H1 (cell line): Measurements from ENCODE around the gene YARS2. TPM values are rescaled to one million over a fixed set of nuclear protein-coding genes. Genes with fewer than 3 reads are reported as not detected.

Experiments
- CTCF ChIA-PET: fragments of 300-600 bp; sonication (Branson Sonifier 250); formaldehyde crosslinking; loops from one replicate; lab custom pipeline; 2021; ENCODE audit not compliant: partially characterized antibody; lab: Charles Lee
- POLR2A ChIA-PET: fragments of 300-600 bp; sonication (Branson Sonifier 250); formaldehyde crosslinking; loops from one replicate; lab custom pipeline; 2021; ENCODE audit warnings: inconsistent platforms; ENCODE audit not compliant: partially characterized antibody; lab: Charles Lee
- DNase-seq, 2 experiments: peaks; one replicate each; pipeline versions ENCODE4 v3.0.0 to v3.0.0-alpha.2; 2010 to 2022; ENCODE audit warnings: low spot score in 2 of 2, low read depth in 1 of 2, mixed read lengths in 1 of 2
- FAIRE-seq: peaks from 2 replicates; lab custom pipeline; 2011; peaks lifted over from hg19 to GRCh38; lab: Jason Lieb, UNC
- H2AFZ ChIP-seq: 2 replicates; pipeline ENCODE4 v1.8.1; 2012; ENCODE audit warnings: low read length, inconsistent platforms
- H2AK5ac ChIP-seq: 2 replicates; pipeline ENCODE4 v1.6.1; 2013; ENCODE audit warnings: low read depth, low read length
- H2BK120ac ChIP-seq: replicated peaks from 2 replicates; pipeline ENCODE3; 2013; ENCODE audit warnings: low read depth, low read length, inconsistent platforms
- H2BK12ac ChIP-seq: 2 replicates; pipeline ENCODE4 v1.6.1; 2013; ENCODE audit warnings: low read depth, low read length
- H2BK15ac ChIP-seq: 2 replicates; pipeline ENCODE4 v1.6.1; 2013; ENCODE audit warnings: low read length
- H2BK20ac ChIP-seq: 2 replicates; pipeline ENCODE4 v1.6.1; 2013; ENCODE audit warnings: low read length
- H2BK5ac ChIP-seq: 2 replicates; pipeline ENCODE4 v1.6.1; 2013; ENCODE audit warnings: low read depth, low read length
- H3K14ac ChIP-seq: 2 replicates; pipeline ENCODE4 v1.6.1; 2013; ENCODE audit warnings: inconsistent platforms; ENCODE audit not compliant: insufficient read length
- H3K18ac ChIP-seq: 2 replicates; pipeline ENCODE4 v1.6.1; 2013; ENCODE audit warnings: low read length; ENCODE audit errors: extremely low read depth
- H3K23ac ChIP-seq: 2 replicates; pipeline ENCODE4 v1.6.1; 2013; ENCODE audit warnings: inconsistent platforms; ENCODE audit not compliant: insufficient read length
- H3K23me2 ChIP-seq: 2 replicates; pipeline ENCODE4 v1.6.1; 2013; ENCODE audit warnings: low read depth, low read length
- H3K27ac ChIP-seq: 2 replicates; pipeline ENCODE4 v1.6.1; 2011; ENCODE audit warnings: low read depth, low read length, inconsistent platforms
- H3K27me3 ChIP-seq, 4 experiments: replicated peaks in 1 of 4; 1 replicate in 1 of 4; 2 replicates in 3 of 4; pipeline versions ENCODE4 v1.6.1 to v1.8.1; 2011 to 2013; ENCODE audit warnings: low read length in 3 of 4, mild to moderate bottlenecking in 3 of 4, inconsistent platforms in 2 of 4, mixed read lengths in 2 of 4, moderate library complexity in 1 of 4; ENCODE audit not compliant: control insufficient read depth in 3 of 4, insufficient read depth in 3 of 4; ENCODE audit errors: extremely low read depth in 1 of 4
- H3K36me3 ChIP-seq, 4 experiments: 2 replicates each; pipeline versions ENCODE4 v1.6.1 to v1.8.1; 2011 to 2013; ENCODE audit warnings: mild to moderate bottlenecking in 4 of 4, low read length in 3 of 4, moderate library complexity in 2 of 4, control low read depth in 1 of 4, inconsistent platforms in 1 of 4; ENCODE audit not compliant: insufficient read depth in 4 of 4, control insufficient read depth in 2 of 4
- H3K4ac ChIP-seq: replicated peaks from 2 replicates; pipeline ENCODE3; 2013; ENCODE audit warnings: low read length, low read depth, mixed read lengths, inconsistent platforms; ENCODE audit not compliant: insufficient read length
- H3K4me1 ChIP-seq, 4 experiments: replicated peaks in 1 of 4; 1 replicate in 1 of 4; 2 replicates in 3 of 4; pipeline versions ENCODE4 v1.6.1 to v1.8.1; 2011 to 2013; ENCODE audit warnings: low read length in 3 of 4, inconsistent platforms in 2 of 4, mixed read lengths in 1 of 4; ENCODE audit not compliant: insufficient read depth in 4 of 4, control insufficient read depth in 3 of 4
- H3K4me2 ChIP-seq, 2 experiments: 2 replicates each; pipeline versions ENCODE4 v1.6.1 to v1.8.1; 2011 to 2013; ENCODE audit warnings: low read depth in 2 of 2, low read length in 2 of 2, control low read depth in 1 of 2, inconsistent platforms in 1 of 2, mild to moderate bottlenecking in 1 of 2; ENCODE audit not compliant: insufficient read depth in 1 of 2
- H3K4me3 ChIP-seq, 4 experiments: fragments of 200-600, 300-600 bp in 1 of 4; sonication (generic), shearing (Covaris generic), sonication (Bioruptor Twin) in 1 of 4; 2 replicates each; pipeline versions ENCODE4 v1.5.1 to v1.8.1; 2011 to 2016; ENCODE audit warnings: low read length in 4 of 4, low read depth in 3 of 4, control low read depth in 2 of 4, inconsistent platforms in 2 of 4, mild to moderate bottlenecking in 2 of 4, mixed read lengths in 1 of 4, moderate library complexity in 1 of 4; ENCODE audit not compliant: insufficient read depth in 2 of 4; ENCODE audit errors: extremely low read depth in 1 of 4
- H3K56ac ChIP-seq: replicated peaks from 2 replicates; pipeline ENCODE3; 2013; ENCODE audit warnings: low read depth, mild to moderate bottlenecking, mixed read lengths, low read length, inconsistent platforms; ENCODE audit not compliant: insufficient read length
- H3K79me1 ChIP-seq: 2 replicates; pipeline ENCODE4 v1.6.1; 2013; ENCODE audit warnings: low read depth, low read length, control low read depth
- H3K79me2 ChIP-seq, 2 experiments: 2 replicates each; pipeline versions ENCODE4 v1.6.1 to v1.8.1; 2012 to 2013; ENCODE audit warnings: low read length in 2 of 2, mild to moderate bottlenecking in 2 of 2, inconsistent platforms in 1 of 2; ENCODE audit not compliant: insufficient read depth in 2 of 2, control insufficient read depth in 1 of 2
- H3K9ac ChIP-seq, 4 experiments: replicated peaks in 1 of 4; 1 replicate in 1 of 4; 2 replicates in 3 of 4; pipeline versions ENCODE4 v1.6.1 to v1.8.1; 2011 to 2013; ENCODE audit warnings: low read depth in 3 of 4, low read length in 3 of 4, control low read depth in 2 of 4, mild to moderate bottlenecking in 2 of 4, moderate library complexity in 2 of 4, inconsistent platforms in 1 of 4; ENCODE audit errors: extremely low read depth in 1 of 4
- H3K9me3 ChIP-seq, 2 experiments: 2 replicates each; pipeline versions ENCODE4 v1.6.1 to v1.8.1; 2012 to 2013; ENCODE audit warnings: mild to moderate bottlenecking in 2 of 2, moderate library complexity in 2 of 2, control low read depth in 1 of 2, inconsistent platforms in 1 of 2, low read depth in 1 of 2, low read length in 1 of 2, mixed read lengths in 1 of 2; ENCODE audit not compliant: insufficient read depth in 2 of 2
- H4K20me1 ChIP-seq, 2 experiments: replicated peaks in 1 of 2; 2 replicates each; pipeline versions ENCODE3 to v1.8.1; 2011 to 2013; ENCODE audit warnings: inconsistent platforms in 2 of 2, low read length in 2 of 2, mild to moderate bottlenecking in 1 of 2; ENCODE audit not compliant: insufficient read depth in 2 of 2, control insufficient read depth in 1 of 2
- H4K5ac ChIP-seq: 2 replicates; pipeline ENCODE4 v1.6.1; 2013; ENCODE audit warnings: low read length, low read depth, mixed read lengths, inconsistent platforms; ENCODE audit not compliant: insufficient read length
- H4K8ac ChIP-seq: 2 replicates; pipeline ENCODE4 v1.8.0; 2013; ENCODE audit warnings: mild to moderate bottlenecking, moderate library complexity, low read length, inconsistent platforms; ENCODE audit not compliant: insufficient read depth; ENCODE audit errors: extremely low read depth
- H4K91ac ChIP-seq: replicated peaks from 2 replicates; pipeline ENCODE3; 2013; ENCODE audit warnings: low read length, mixed read lengths, inconsistent platforms; ENCODE audit not compliant: insufficient read length
- CBX8 ChIP-seq: fragments of 300-800, 300-1000 bp; sonication (generic); IDR thresholded peaks from 2 replicates; pipeline ENCODE4 v1.7.1; 2016; ENCODE audit warnings: low read depth, low read length, borderline replicate concordance
- HDAC2 ChIP-seq, 2 experiments: fragments of 300-600 bp in 1 of 2; sonication (generic) in 1 of 2; IDR thresholded peaks; 2 replicates each; pipeline ENCODE4 v1.6.1; 2011 to 2012; ENCODE audit warnings: low read depth in 2 of 2, low read length in 2 of 2, mild to moderate bottlenecking in 2 of 2, moderate library complexity in 2 of 2, borderline replicate concordance in 1 of 2, inconsistent platforms in 1 of 2
- HDAC6 ChIP-seq: IDR thresholded peaks from one replicate; pipeline ENCODE4 v1.7.1; 2012; ENCODE audit warnings: low read depth, mild to moderate bottlenecking, inconsistent platforms, low read length, moderate library complexity
- RAD21 ChIP-seq, 2 experiments: IDR thresholded peaks in 1 of 2; conservative IDR thresholded peaks in 1 of 2; 2 replicates each; pipeline ENCODE4 v1.6.1; 2011; ENCODE audit warnings: low read depth in 2 of 2, low read length in 2 of 2, improper control_type of control experiment in 1 of 2, inconsistent platforms in 1 of 2, mild to moderate bottlenecking in 1 of 2, moderate library complexity in 1 of 2
- SP4 ChIP-seq: IDR thresholded peaks from 2 replicates; pipeline ENCODE4 v1.6.1; 2012; ENCODE audit warnings: low read length, inconsistent platforms
- SRF ChIP-seq: IDR thresholded peaks from 2 replicates; pipeline ENCODE4 v1.6.1; 2011; ENCODE audit warnings: mild to moderate bottlenecking, low read depth, low read length, moderate library complexity
- TAF1 ChIP-seq: IDR thresholded peaks from 2 replicates; pipeline ENCODE4 v1.6.1; 2011; ENCODE audit warnings: mild to moderate bottlenecking, low read depth, low read length
- WGBS, 2 experiments: shearing (Covaris generic) in 1 of 2; methylation state at CpG; one replicate each; pipeline versions ENCODE4 v1.1.6 to v1.1.7; 2013 to 2015; ENCODE audit warnings: low lambda C conversion rate in 2 of 2, mixed read lengths in 2 of 2, inconsistent platforms in 1 of 2, low coverage in 1 of 2, missing lambda C conversion rate in 1 of 2; ENCODE audit not compliant: insufficient replicate concordance in 2 of 2, insufficient coverage in 1 of 2, insufficient read length in 1 of 2; ENCODE audit errors: extremely low coverage in 1 of 2, missing lambda C conversion rate in 1 of 2; 5-methylcytosine and 5-hydroxymethylcytosine counted together
- long read RNA-seq, 2 experiments: library from RNA in 1 of 2; library from capped mRNA in 1 of 2; stranded (forward); transcript quantifications; one replicate each; pipeline ENCODE4 v2.0.0, GENCODE V29; 2021; ENCODE audit warnings: inconsistent platforms in 1 of 2
- polyA minus RNA-seq, 3 experiments: library from RNA; depleted of rRNA, polyadenylated mRNA; stranded (reverse); fragments of >200 nt; gene quantifications; 1 replicate in 2 of 3; 2 replicates in 1 of 3; pipeline ENCODE4 v1.2.3, GENCODE V29; 2011
- polyA plus RNA-seq, 7 experiments: library from polyadenylated mRNA; depleted of rRNA in 3 of 7; stranded (reverse) in 5 of 7; unstranded in 2 of 7; fragments of >200 nt in 5 of 7; fragments of 200-250 nt in 2 of 7; gene quantifications; 1 replicate in 5 of 7; 2 replicates in 1 of 7; 4 replicates in 1 of 7; pipeline versions ENCODE4 v1.2.1 to v1.2.3, GENCODE V29; 2011 to 2013; ENCODE audit warnings: missing spikeins in 2 of 7, mixed read lengths in 2 of 7
- total RNA-seq: library from RNA; stranded (reverse); fragmentation: NEBNext Ultra II Directional; extraction: Animal tissue kit (Norgen Biotek cat#: 25700); gene quantifications from 2 replicates; pipeline ENCODE4 v1.2.1, GENCODE V29; 2021

Gene YARS2
- total RNA-seq (41.0 and 41.4 TPM in 2 replicates), polyA plus RNA-seq (2011; rRNA removed) (29.8 and 29.9 TPM in 2 replicates), polyA minus RNA-seq (2011; rRNA and poly(A)+ RNA removed) (20.2 and 22.3 TPM in 2 replicates)
- polyA plus RNA-seq (2011; cell fraction: cytosol; rRNA removed), result 30.7 TPM
- 35.2 TPM for polyA plus RNA-seq (2011; cell fraction: nucleus; rRNA removed)
- polyA plus RNA-seq (2012, experiment 1 of 2), result 28.9 to 43.6 TPM (median 30.1 TPM) in 4 replicates
- 12.9 TPM for polyA plus RNA-seq (2012, experiment 2 of 2)
- 38.0 TPM for polyA plus RNA-seq (2013, experiment 1 of 2)
- polyA plus RNA-seq (2013, experiment 2 of 2), result 34.4 TPM
- polyA minus RNA-seq (2011; cell fraction: cytosol; rRNA and poly(A)+ RNA removed), result 13.4 TPM
- 39.0 TPM for polyA minus RNA-seq (2011; cell fraction: nucleus; rRNA and poly(A)+ RNA removed)
- long read RNA-seq, experiment 1, transcript YARS2-201 (5 exons, 2,122 nt), result major isoform, 36 of 59 reads
- long read RNA-seq, experiment 1, partial matches to known transcripts, result 13 of 59 reads
- long read RNA-seq, experiment 1, other reads (novel, unspliced or antisense), result 10 of 59 reads
- long read RNA-seq, experiment 2, transcript YARS2-201 (5 exons, 2,122 nt), result major isoform, 21 of 47 reads
- long read RNA-seq, experiment 2, partial matches to known transcripts, result 23 of 47 reads
- long read RNA-seq, experiment 2, other reads (novel, unspliced or antisense), result 2 of 47 reads

GRCh38 chr12:32755654-32756475, at the start of gene YARS2:
YARS2 (minus strand) TSS chr12:32755897; CDS start chr12:32755874, 23 bp downstream.
- peak within 1 kb of the TSS; percentile 86 to 98 (median 94) for H3K9ac ChIP-seq
- H2BK20ac ChIP-seq, result no peak within 1 kb of the TSS
- H4K91ac ChIP-seq, result peak within 1 kb of the TSS; percentile 84
- H3K18ac ChIP-seq, result peak within 1 kb of the TSS; percentile 84
- H3K56ac ChIP-seq, result peak within 1 kb of the TSS; percentile 87
- H3K4me2 ChIP-seq, result peak within 1 kb of the TSS; percentile 20 to 97
- H4K20me1 ChIP-seq, result no peaks in the 10 kb centered on the region
- peak within 1 kb of the TSS; percentile 96 for H2AFZ ChIP-seq
- H3K79me2 ChIP-seq, result peaks cover 0 to 24% of the 10 kb centered on the region in 2 experiments; a peak in 2 of 4 replicates
- peak within 1 kb of the TSS; percentile 36; the same call in 1 of the 2 replicates for H2BK15ac ChIP-seq
- ChIA-PET POLR2A (interaction anchor here (0.6 to 3.9 kb wide), 37 partner anchors 8 to 1267 kb away, joined by 3 to 22 read pairs (median 4); partner anchors contain the start of genes ETFBKMT and PKP2), CTCF (interaction anchor here (0.6 to 4.1 kb wide), 50 partner anchors 9 to 1351 kb away, joined by 3 to 54 read pairs (median 4); partner anchors contain the start of gene PKP2)
- peak within 1 kb of the TSS; percentile 96 for H4K5ac ChIP-seq
- no peak within 1 kb of the TSS for H2AK5ac ChIP-seq
- peak within 1 kb of the TSS; percentile 100; the same call in 1 of the 2 replicates for H4K8ac ChIP-seq
- no peaks in the 10 kb centered on the region for H3K79me1 ChIP-seq
- H3K36me3 ChIP-seq, result peaks cover under 1 to 24% (median 17%) of the 10 kb centered on the region in 4 experiments
- peak within 1 kb of the TSS; percentile 77 to 100 (median 98) for H3K4me3 ChIP-seq
- peak within 1 kb of the TSS; percentile 30 for H2BK120ac ChIP-seq
- 2% methylated on average over 39 of the region's 39 CpGs; no CpG with 5 or more reads in 1 of the 2 experiments for WGBS, 2 experiments
- peaks cover 0 to 3% (median 1%) of the 10 kb centered on the region in 4 experiments; a peak in 2 of 7 replicates for H3K4me1 ChIP-seq
- no peaks in the 10 kb centered on the region; a peak in 1 of 7 replicates for H3K27me3 ChIP-seq
- H3K23ac ChIP-seq, result no peak within 1 kb of the TSS
- H3K14ac ChIP-seq, result no peak within 1 kb of the TSS
- H3K27ac ChIP-seq, result peak within 1 kb of the TSS; percentile 92
- peak within 1 kb of the TSS; percentile 56; the same call in 1 of the 2 replicates for H2BK12ac ChIP-seq
- peaks cover 4% of the 10 kb centered on the region for H3K23me2 ChIP-seq
- FAIRE-seq (peak; percentile 98), DNase-seq (peak; percentile 87 to 90)
- H3K4ac ChIP-seq, result peak within 1 kb of the TSS; percentile 92
- no peaks in the 10 kb centered on the region for H3K9me3 ChIP-seq
- H2BK5ac ChIP-seq, result peak within 1 kb of the TSS; percentile 97
- TF ChIP-seq SRF (no peak), TAF1 (peak; percentile 98), HDAC2 (IDR thresholded peaks at IDR 0.05; ENCODE audit: borderline replicate concordance in 1 of 2, low read depth in 2 of 2, low read length in 2 of 2) (no peak), RAD21 (IDR thresholded peaks at IDR 0.05 in 1 of 2, conservative IDR thresholded peaks at IDR 0.05 in 1 of 2; ENCODE audit: low read depth in 2 of 2, low read length in 2 of 2) (peak; percentile 97 to 99), HDAC6 (no peak), SP4 (peak; percentile 58; the same call in 1 of the 2 replicates), CBX8 (no peak)
